ENCODE measurements around the gene RFK.

RFK gene

GRCh38 chr9:76390656-76391055, 3.6 kb downstream of the RFK start:
- H3K4me3 ChIP-seq (ENCODE audit: low read length), result no peak overlapping the region
- H3K27me3 ChIP-seq (ENCODE audit: insufficient read depth, low read length), result no peaks in the 10 kb centered on the region
- no peak overlapping the region for H3K27ac ChIP-seq (ENCODE audit: low read depth, low read length)
- H3K36me3 ChIP-seq (ENCODE audit: insufficient read depth, low read length), result peaks cover 48% of the 10 kb centered on the region
- no peaks in the 10 kb centered on the region for H3K4me1 ChIP-seq (ENCODE audit: insufficient read depth, low read length)
- WGBS, result 100% methylated on average over 1 of the region's 1 CpG
- no peak overlapping the region for H3K9ac ChIP-seq (ENCODE audit: low read depth, low read length)
- H3K9me3 ChIP-seq (ENCODE audit: insufficient read depth, low read depth, low read length), result peaks cover 5% of the 10 kb centered on the region; the same call in 1 of the 2 replicates

DNA sequence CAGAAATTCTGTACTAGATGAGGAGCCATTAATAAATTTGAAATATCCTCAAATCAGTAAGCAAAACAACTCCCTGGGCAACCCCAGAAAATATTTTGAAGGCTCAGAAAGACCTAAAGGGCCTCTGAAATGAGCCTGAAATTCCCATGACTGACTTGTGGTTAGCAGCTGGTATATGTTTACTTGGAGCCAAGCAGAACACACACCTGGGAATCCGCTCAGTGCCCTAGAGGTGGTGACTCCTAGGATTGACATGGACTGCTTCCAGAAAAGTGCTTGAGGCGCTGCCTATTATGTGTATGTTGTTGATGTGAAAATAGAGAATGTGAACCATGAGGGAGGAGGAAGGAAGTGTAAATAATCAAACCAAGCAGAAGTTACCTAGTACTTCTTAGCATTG, 14.7 kb downstream of the RFK start:
- no peak overlapping the region for H3K4me3 ChIP-seq (ENCODE audit: low read length)
- 89% methylated on average over 2 of the region's 2 CpGs for WGBS
- no peaks in the 10 kb centered on the region for H3K9me3 ChIP-seq (ENCODE audit: insufficient read depth, low read depth, low read length)
- H3K27me3 ChIP-seq (ENCODE audit: insufficient read depth, low read length), result no peaks in the 10 kb centered on the region
- no peak overlapping the region for H3K9ac ChIP-seq (ENCODE audit: low read depth, low read length)
- peaks cover 7% of the 10 kb centered on the region for H3K4me1 ChIP-seq (ENCODE audit: insufficient read depth, low read length)
- H3K27ac ChIP-seq (ENCODE audit: low read depth, low read length), result no peak overlapping the region
- peaks cover 6% of the 10 kb centered on the region for H3K36me3 ChIP-seq (ENCODE audit: insufficient read depth, low read length)

DNA sequence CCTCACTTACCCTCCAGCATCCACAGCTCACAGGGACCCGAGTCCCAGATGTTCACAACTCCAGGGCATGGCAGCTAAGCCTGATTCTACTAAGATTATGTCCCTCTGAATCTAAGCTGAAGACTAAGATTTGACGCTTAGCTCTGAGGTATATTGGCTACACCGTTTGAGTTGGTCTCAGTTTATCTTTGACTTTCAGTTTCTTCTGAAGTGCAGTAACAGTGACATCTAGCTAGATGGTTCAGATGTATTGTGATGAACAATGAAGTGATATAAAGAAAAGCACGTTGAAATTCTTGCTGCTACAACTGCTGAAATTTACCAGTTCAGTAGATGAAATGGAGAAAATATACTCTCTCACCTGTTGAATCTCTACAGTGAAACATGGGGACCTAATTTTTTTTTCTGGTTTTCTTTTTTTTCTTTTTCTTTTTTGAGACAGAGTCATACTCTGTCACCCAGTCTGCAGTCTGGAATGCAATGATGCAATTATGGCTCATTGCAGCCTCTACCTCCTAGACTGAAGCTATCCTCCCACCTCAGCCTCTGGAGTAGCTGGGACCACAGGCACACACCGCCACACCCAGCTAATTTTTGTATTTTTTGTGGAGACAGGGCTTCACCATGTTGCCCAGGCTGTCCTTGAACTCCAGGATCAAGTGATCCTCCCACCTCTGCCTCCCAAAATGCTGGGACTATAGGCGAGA, 15.7 kb downstream of the RFK start:
- Histone ChIP-seq H3K9me3 (ENCODE audit: insufficient read depth, low read depth, low read length) (no peaks in the 10 kb centered on the region), H3K4me1 (ENCODE audit: insufficient read depth, low read length) (peaks cover 7% of the 10 kb centered on the region), H3K36me3 (ENCODE audit: insufficient read depth, low read length) (no peaks in the 10 kb centered on the region), H3K4me3 (ENCODE audit: low read length) (no peak overlapping the region), H3K9ac (ENCODE audit: low read depth, low read length) (no peak overlapping the region), H3K27me3 (ENCODE audit: insufficient read depth, low read length) (no peaks in the 10 kb centered on the region), H3K27ac (ENCODE audit: low read depth, low read length) (no peak overlapping the region)
- WGBS, result 87% methylated on average over 6 of the region's 6 CpGs

- Histone ChIP-seq H3K27ac (ENCODE audit: low read depth, low read length) (no peak overlapping the region), H3K9me3 (ENCODE audit: insufficient read depth, low read depth, low read length) (no peaks in the 10 kb centered on the region)
These were observed 16.4 kb downstream of the RFK start for GRCh38 chr9:76377791-76378190.

DNA sequence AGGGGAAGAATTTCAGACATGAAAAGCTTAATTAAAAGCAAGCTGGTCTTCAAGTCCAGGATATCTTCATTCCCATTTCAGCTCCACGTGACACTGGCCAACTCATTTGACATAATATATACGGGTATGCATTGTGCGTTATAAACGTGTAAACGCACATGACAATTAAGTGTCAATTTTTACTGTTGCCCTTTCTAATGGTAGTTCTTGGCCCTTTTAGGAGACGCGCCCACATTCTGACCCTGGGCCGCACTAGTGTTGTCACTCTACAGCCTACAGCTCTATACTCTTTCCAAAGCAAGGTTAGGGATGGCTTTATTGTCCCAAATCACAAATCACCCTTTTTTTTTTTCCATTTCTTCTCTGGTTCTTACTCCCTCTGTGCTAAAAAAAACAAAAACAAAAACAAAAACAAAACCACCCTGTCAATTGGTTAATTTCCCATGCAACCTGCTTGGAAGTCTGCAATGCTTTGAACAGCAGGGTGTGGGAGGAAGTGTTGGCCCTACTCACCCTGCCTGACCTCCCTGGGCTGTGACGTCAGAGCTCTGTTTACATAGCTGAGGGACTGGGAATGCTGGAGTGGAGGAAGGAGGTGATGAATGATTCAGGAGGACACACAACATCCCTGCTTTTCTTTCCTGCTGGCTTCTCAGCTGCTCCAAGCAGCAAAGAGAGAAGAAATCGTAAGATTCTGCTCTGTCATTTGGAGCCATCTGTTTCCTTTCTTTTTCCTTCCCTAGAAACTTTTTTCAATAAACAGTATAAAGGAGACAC, 19.3 kb downstream of the RFK start:
- no peaks in the 10 kb centered on the region for H3K36me3 ChIP-seq (ENCODE audit: insufficient read depth, low read length)
- H3K27me3 ChIP-seq (ENCODE audit: insufficient read depth, low read length), result no peaks in the 10 kb centered on the region
- H3K9me3 ChIP-seq (ENCODE audit: insufficient read depth, low read depth, low read length), result no peaks in the 10 kb centered on the region
- no peak overlapping the region for H3K4me3 ChIP-seq (ENCODE audit: low read length)
- H3K27ac ChIP-seq (ENCODE audit: low read depth, low read length), result no peak overlapping the region
- 88% methylated on average over 10 of the region's 10 CpGs for WGBS
- peaks cover 15% of the 10 kb centered on the region for H3K4me1 ChIP-seq (ENCODE audit: insufficient read depth, low read length)
- no peak overlapping the region for H3K9ac ChIP-seq (ENCODE audit: low read depth, low read length)

More at GRCh38 chr9:76377791-76378190, 16.4 kb downstream of the RFK start:
- Histone ChIP-seq H3K9ac (ENCODE audit: low read depth, low read length) (no peak overlapping the region), H3K4me3 (ENCODE audit: low read length) (no peak overlapping the region), H3K36me3 (ENCODE audit: insufficient read depth, low read length) (no peaks in the 10 kb centered on the region), H3K4me1 (ENCODE audit: insufficient read depth, low read length) (peaks cover 12% of the 10 kb centered on the region), H3K27me3 (ENCODE audit: insufficient read depth, low read length) (no peaks in the 10 kb centered on the region)

- H3K4me1 ChIP-seq (ENCODE audit: insufficient read depth, low read length), result peaks cover 15% of the 10 kb centered on the region
- H3K9me3 ChIP-seq (ENCODE audit: insufficient read depth, low read depth, low read length), result no peaks in the 10 kb centered on the region
- H3K36me3 ChIP-seq (ENCODE audit: insufficient read depth, low read length), result no peaks in the 10 kb centered on the region
- no peak overlapping the region for H3K4me3 ChIP-seq (ENCODE audit: low read length)
- no peaks in the 10 kb centered on the region for H3K27me3 ChIP-seq (ENCODE audit: insufficient read depth, low read length)
- 92% methylated on average over 6 of the region's 6 CpGs for WGBS
- no peak overlapping the region for H3K9ac ChIP-seq (ENCODE audit: low read depth, low read length)
- no peak overlapping the region for H3K27ac ChIP-seq (ENCODE audit: low read depth, low read length)
These were observed 20.3 kb downstream of the RFK start for GRCh38 chr9:76373784-76374474.

DNA sequence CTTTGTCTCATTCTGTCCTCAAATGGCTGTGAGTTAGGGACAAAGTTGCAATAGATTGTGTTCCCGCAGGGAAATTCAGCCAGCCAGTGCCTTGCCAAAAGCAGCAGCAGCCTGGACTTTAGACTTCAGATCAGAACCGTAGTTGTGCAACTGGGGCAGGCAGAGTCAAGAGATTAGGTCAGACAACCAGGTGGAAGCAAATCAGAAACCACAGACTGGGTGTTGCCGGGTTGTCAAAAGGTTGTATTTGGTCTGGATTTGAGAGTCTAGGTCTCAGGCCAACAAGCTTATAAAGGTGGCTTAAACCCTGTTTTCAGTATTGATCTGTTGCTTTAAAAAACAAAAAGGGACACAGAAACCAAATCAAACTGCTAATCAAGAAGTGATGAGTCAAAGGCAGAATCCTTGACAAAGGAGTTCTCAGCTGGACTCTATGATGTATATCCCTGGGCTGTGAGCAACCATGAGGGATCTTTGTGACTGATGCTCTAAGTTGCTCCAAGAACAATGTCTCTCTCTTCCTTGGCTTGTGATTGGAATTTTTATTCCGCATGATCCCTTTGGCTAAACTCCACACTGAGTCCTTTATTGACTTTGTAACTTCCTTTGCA, 20.9 kb downstream of the RFK start:
- no peak overlapping the region for H3K9ac ChIP-seq (ENCODE audit: low read depth, low read length)
- no peak overlapping the region for H3K4me3 ChIP-seq (ENCODE audit: low read length)

DNA sequence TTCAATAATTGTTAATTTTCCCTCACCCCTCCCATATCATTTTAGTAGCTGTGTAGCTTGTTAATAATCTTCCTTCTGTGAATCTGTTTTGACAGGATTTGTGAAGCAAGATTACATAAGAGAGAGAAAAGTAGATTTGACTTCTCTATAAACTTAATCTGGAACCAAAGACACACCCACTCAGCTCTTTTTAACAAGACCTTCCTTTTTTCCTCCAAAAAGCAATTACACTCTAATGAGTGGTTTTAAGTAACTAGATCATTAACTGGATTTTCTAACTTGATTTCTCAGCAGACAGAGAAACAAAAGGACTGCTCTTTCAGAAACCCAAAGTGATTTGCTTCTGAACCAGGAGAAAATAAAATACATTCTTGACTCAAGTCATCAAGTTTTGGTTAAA, 21.9 kb downstream of the RFK start:
- Histone ChIP-seq H3K4me1 (ENCODE audit: insufficient read depth, low read length) (peaks cover 15% of the 10 kb centered on the region), H3K9me3 (ENCODE audit: insufficient read depth, low read depth, low read length) (no peaks in the 10 kb centered on the region), H3K27me3 (ENCODE audit: insufficient read depth, low read length) (no peaks in the 10 kb centered on the region), H3K9ac (ENCODE audit: low read depth, low read length) (no peak overlapping the region), H3K27ac (ENCODE audit: low read depth, low read length) (no peak overlapping the region), H3K4me3 (ENCODE audit: low read length) (no peak overlapping the region), H3K36me3 (ENCODE audit: insufficient read depth, low read length) (no peaks in the 10 kb centered on the region)

More for the DNA sequence above, 20.9 kb downstream of the RFK start:
- H3K4me1 ChIP-seq (ENCODE audit: insufficient read depth, low read length), result peaks cover 15% of the 10 kb centered on the region
- no peaks in the 10 kb centered on the region for H3K36me3 ChIP-seq (ENCODE audit: insufficient read depth, low read length)
- no peak overlapping the region for H3K27ac ChIP-seq (ENCODE audit: low read depth, low read length)
- no peaks in the 10 kb centered on the region for H3K9me3 ChIP-seq (ENCODE audit: insufficient read depth, low read depth, low read length)
- H3K27me3 ChIP-seq (ENCODE audit: insufficient read depth, low read length), result no peaks in the 10 kb centered on the region
- 86% methylated on average over 4 of the region's 4 CpGs for WGBS

GRCh38 chr9:76371901-76372300, 22.3 kb downstream of the RFK start:
- WGBS, result 81% methylated on average over 1 of the region's 1 CpG
- H3K27ac ChIP-seq (ENCODE audit: low read depth, low read length), result no peak overlapping the region

DNA sequence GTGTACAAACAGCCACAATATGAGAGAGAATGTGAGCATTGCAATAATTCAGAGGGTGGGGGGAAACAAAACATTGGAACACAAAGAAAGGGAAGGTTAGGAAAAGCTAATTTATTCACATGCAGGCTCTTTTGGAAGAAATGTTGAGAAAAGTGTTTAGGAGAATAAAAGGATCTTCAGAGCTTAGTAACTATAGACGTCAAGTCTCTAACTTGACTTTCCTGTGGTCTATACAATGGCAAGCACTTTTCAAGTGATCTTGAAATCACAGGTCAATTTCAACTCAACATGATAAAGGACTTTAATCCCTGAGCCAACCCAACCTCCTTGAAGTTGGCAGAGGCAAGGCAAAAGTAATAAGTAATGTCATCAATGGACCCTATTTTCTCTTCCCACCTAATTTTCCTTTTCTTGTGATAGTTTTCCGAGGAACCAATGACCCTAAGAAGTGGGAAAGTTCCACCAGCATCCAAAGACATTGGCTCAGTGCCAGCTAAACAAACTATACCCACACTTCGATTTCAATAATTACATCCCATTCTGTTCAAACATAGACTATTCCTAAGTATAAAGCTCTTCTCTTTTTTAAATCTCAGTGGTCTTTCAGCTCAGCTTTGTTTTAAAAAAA, 23.7 kb downstream of the RFK start:
- H3K9me3 ChIP-seq (ENCODE audit: insufficient read depth, low read depth, low read length), result no peaks in the 10 kb centered on the region
- peaks cover 15% of the 10 kb centered on the region for H3K4me1 ChIP-seq (ENCODE audit: insufficient read depth, low read length)
- H3K36me3 ChIP-seq (ENCODE audit: insufficient read depth, low read length), result no peaks in the 10 kb centered on the region
- no peak overlapping the region for H3K27ac ChIP-seq (ENCODE audit: low read depth, low read length)
- no peaks in the 10 kb centered on the region for H3K27me3 ChIP-seq (ENCODE audit: insufficient read depth, low read length)
- H3K9ac ChIP-seq (ENCODE audit: low read depth, low read length), result no peak overlapping the region
- WGBS, result 86% methylated on average over 3 of the region's 3 CpGs
- H3K4me3 ChIP-seq (ENCODE audit: low read length), result no peak overlapping the region

More at GRCh38 chr9:76371901-76372300, 22.3 kb downstream of the RFK start:
- H3K27me3 ChIP-seq (ENCODE audit: insufficient read depth, low read length), result no peaks in the 10 kb centered on the region
- no peaks in the 10 kb centered on the region for H3K9me3 ChIP-seq (ENCODE audit: insufficient read depth, low read depth, low read length)
- H3K36me3 ChIP-seq (ENCODE audit: insufficient read depth, low read length), result no peaks in the 10 kb centered on the region
- no peak overlapping the region for H3K4me3 ChIP-seq (ENCODE audit: low read length)
- H3K9ac ChIP-seq (ENCODE audit: low read depth, low read length), result no peak overlapping the region
- peaks cover 15% of the 10 kb centered on the region for H3K4me1 ChIP-seq (ENCODE audit: insufficient read depth, low read length)
